D341Med (cell line): ENCODE measurements around the gene INTS11.

Experiments used
- DNase-seq: peaks from one replicate; pipeline ENCODE4 v3.0.0; 2012; ENCODE audit warnings: low spot score

INTS11 gene

GRCh38 chr1:1262758-1263157, 61.7 kb downstream of the INTS11 start:
- DNase-seq: no peak

DNA sequence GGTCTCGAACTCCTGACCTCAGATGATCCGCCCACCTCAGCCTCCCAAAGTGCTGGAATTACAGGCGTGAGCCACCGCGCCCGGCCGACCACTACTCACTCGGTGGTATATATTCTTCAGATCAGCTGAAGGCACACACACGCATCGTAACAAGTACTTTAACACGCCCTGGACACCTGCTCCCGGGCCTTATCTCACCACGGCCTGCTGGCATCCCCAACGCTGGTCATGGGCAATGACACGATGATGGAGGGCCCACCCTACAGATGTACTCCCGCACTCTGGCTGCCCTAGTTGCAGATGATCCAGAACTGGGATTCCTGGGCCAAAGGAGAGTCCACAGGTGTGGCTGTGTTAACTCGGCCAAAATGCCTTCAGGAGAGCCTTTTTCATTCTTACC, 62.4 kb downstream of the INTS11 start:
- no peak for DNase-seq
